GM21390 (cell line): ENCODE data around the gene KLHL18.
"Not testable (repeated sequence)": the region's sequence is repeated elsewhere in the genome, so short reads cannot be mapped to it uniquely, and the experiment has no call there.

ENCODE experiments used
- ATAC-seq: cut with Tn5 transposase; IDR thresholded peaks from one replicate; pipeline ENCODE4 v1.9.1; 2021; ENCODE audit not compliant: unreplicated experiment

KLHL18 gene

DNA sequence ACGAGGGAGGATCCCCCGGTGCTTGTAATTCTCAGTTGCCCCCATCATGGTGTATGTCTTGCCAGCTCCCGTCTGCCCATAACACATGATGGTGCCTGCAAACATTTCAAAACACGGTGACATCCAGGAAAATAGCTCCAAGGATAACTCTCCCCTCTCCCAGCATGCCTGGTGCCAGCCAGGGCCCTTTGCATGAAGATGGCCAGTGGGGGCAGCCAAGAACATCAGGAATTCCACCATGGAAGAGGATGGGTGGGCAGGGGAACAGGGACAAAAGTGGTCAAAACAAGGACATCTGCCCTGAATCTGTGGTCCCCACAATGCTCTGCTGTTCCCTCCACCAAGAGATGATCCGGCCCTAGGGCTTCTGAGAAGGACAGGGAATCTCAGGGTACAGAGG is 9.2 kb upstream of the KLHL18 start:
- no peak for ATAC-seq

DNA sequence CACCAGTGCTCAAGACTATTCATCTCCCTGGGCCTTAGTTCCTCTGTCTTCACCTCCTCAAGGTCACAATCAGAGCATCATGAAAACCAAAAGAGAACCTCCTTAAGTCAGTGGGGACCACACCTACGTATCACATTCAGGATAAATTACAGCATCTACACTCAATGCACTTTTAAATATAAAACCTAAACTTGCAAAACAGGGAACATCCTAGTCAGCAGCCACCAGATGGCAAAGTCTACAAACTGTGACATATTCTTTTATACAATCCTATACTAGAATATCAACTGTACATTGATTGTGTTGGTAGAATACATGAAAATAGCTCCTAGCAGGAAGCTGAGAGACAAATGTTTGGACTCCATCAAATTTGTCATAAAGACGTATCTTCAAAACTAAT is 8.1 kb upstream of the KLHL18 start:
- no peak for ATAC-seq

- ATAC-seq, result no peak
Observed at GRCh38 chr3:47276558-47276957, 6.2 kb upstream of the KLHL18 start.

DNA sequence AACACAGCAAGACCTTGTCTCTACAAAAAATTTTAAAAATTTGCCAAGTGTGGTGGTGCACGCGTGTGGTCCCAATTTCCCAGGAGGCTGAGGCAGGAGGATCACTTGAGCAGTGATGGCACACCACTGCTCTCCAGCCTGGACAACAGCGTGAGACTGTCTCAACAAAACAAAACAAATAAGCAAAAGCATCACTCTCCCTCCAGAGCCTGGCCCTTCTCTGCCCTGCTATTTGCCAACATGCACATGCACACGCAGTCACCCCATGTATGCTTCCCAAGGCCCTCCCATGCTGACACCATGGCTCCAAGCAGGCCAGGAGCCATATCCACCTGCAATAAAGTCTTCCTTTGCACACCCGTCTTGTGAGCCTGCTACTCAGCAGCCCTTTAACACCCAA is 2.2 kb upstream of the KLHL18 start:
- no peak for ATAC-seq

- no peak for ATAC-seq
Observed at GRCh38 chr3:47283193-47283537, 421 bp downstream of the KLHL18 start.

GRCh38 chr3:47283591-47284364 is 1.0 kb downstream of the KLHL18 start:
- ATAC-seq, result no peak

DNA sequence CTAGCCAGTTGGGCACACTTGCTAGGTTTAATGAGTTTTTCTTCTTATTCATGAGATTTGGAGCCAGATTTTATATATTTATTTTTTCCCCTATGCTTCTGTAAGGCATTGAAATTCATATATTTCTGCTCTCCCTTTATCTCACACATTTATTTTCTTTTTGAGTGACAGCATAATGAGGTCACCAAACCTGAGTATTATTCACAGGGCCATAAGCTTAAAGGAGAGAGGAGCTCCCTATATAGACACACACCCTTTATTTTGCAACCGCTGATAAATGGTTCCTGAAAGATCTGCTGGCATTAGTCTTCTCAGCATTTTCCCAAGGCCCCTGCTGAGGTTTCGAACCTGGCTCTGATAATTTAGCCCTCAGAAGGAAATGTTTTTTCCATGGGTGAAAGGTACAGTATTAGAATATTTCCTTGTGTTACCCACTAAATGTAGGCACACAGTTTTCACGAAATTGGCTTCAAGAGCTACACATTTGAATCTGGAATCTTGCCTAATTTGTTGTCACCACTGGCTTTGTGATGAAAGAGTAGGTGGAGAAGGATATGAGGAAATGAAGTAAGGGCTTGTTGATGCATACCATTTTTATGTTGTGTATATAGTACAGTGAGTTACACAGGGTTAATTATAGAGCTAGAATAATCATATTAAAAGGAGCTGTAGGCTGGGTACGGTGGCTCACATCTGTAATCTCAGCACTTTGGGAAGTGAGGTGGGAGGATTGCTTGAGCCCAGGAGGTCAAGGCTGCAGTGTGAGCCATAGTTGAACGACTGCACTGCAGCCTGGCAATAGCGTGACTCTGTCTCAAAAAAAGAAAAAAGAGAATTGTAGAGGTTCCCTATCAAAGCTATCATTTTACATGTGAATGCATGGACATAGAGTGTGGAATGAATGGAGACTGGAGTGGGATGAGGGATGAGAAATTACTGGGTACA is 6.5 kb downstream of the KLHL18 start:
- ATAC-seq, result no peak

GRCh38 chr3:47291158-47291753 is 8.5 kb downstream of the KLHL18 start:
- ATAC-seq, result no peak

DNA sequence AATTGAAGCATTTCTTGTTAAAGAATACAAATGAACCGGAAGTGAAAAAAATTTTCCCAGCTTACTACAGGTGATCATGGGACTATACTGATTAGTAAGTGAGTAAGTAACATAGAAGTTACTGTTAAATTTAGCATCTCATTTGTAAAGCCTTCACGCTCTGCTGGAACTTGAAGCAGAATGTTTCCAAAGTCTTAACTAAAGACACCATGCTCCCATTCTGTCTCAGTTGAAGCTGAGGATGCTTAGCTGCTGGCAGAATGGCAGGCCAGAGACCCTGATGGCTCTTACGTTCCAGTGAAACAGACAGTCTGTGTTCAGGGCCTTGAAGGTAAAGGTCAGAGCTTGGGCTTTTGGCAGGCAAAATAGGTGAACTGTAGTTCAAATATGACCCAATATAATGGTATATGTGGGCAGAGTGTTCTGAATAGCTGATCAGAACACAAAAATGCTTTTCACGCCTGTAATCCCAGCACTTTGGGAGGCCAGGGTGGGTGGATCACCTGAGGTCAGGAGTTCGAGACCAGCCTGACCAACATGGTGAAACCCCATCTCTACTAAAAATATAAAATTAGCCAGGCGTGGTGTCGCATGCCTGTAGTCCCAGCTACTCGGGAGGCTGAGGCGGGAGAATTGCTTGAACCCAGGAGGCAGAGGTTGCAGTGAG is 9.1 kb downstream of the KLHL18 start:
- peak; percentile 68 for ATAC-seq

DNA sequence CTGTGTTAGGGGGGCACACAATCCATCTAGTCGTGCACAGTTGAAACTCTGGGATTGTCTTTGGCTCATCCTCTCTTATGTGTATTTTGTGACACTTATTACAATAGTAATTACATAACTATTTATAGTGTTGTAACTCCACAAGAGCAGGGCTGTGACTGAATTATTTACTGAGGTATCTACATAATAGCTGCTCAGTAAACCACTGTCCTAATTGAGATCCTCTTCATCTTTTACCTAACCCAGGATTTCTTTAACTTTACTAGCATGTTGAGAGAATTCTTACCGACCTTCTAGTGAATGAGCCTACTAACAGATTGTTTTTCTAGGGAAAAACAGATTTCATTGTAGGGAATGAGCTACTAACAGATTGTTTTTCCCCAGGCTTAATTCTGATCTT is 11.1 kb downstream of the KLHL18 start:
- ATAC-seq, result no peak

- no peak for ATAC-seq
Observed at GRCh38 chr3:47294392-47294791, 11.6 kb downstream of the KLHL18 start.

GRCh38 chr3:47295322-47295721 is 12.6 kb downstream of the KLHL18 start:
- no peak for ATAC-seq

- ATAC-seq, result no peak
Observed at GRCh38 chr3:47295976-47296375, 13.2 kb downstream of the KLHL18 start.

DNA sequence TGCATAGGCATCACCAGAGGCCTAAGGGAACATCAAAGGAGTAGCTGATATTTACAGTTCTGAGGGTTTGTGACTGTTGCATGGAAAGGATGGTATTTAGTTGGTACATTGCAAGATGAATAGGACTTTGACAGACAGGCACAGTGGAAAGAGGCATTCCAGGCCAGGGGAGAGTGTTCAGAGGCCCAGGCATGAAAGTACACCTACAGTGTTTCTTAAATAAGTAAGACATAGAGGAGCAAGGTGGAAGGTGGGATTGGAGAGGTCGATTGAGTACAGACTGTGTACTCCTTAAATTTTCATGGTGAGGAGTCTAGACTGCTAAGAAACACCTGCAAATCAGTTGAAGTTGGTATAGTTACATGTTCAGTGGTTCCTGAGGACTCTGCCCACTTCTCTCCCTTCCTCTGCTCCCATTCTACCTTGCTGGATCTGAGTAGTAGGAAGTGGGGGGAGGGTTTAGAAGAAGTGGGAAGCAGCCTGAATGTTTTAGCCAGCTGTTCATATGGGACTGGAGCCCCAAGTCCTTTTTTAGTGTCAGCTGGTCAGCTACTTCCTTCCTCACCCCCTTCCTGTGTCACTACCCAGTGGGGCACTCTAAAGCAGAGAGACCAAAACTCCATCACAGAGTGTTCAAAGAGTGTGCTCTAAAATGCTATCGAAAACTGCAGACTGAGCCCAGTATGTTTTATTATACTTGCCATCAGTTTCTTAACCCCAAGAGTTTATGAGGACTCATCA is 14.0 kb downstream of the KLHL18 start:
- ATAC-seq, result no peak

DNA sequence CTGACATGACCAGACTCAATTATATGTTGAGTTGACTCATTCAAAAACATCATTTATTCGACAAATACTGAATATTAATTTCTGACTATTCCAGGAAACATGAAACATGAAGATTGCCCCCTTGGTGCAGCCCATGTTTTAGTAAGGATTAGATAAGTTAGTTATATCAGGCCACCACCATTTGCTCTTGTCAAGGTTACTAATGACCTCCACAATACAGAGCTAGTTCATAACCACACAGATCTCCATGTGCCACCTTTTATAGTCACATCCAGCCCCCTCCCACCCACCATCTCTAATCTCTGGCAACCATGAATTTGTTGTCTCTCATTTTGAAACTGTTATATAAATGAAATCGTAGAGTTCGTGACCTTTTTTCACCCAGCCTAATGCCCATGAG is 15.7 kb downstream of the KLHL18 start:
- ATAC-seq, result no peak

- no peak for ATAC-seq
Observed at GRCh38 chr3:47299381-47300318, 16.9 kb downstream of the KLHL18 start.

- ATAC-seq, result no peak
Observed at GRCh38 chr3:47301456-47301855, 18.7 kb downstream of the KLHL18 start.

- no peak for ATAC-seq
Observed at GRCh38 chr3:47306022-47306421, 23.3 kb downstream of the KLHL18 start.

DNA sequence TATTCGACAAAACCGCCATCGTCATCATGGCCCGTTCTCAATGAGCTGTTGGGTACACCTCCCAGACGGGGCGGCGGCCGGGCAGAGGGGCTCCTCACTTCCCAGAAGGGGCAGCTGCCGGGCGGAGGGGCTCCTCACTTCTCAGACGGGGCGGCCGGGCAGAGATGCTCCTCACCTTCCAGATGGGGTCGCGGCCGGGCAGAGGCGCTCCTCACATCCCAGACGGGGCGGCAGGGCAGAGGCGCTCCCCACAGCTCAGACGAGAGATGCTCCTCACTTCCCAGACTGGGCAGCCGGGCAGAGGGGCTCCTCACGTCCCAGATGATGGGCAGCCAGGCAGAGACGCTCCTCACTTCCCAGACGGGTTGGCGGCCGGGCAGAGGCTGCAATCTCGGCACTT is 26.5 kb downstream of the KLHL18 start:
- not testable (repeated sequence) for ATAC-seq

DNA sequence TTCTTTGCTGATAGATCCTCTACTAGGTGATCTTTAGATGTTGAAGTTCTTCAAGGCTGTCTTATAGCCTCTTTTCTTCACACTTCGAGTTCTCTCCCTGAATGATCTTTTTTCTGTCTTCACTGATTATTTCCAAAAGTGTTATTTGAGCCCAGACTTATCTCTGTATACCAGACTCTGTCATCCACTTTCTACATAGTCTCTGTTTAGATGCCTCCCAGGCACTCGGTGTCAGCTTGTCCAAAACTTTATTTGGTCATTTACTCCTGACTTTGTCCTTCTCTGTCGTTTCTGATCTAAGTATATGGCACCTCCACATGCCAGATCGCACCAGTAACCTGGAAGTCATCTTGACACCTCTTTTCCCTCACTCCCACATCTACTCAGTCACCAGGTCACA is 27.6 kb downstream of the KLHL18 start:
- ATAC-seq, result no peak
